HG02943 (cell line): ENCODE measurements around the gene RAB31.

ENCODE experiments used
- ATAC-seq: cut with Tn5 transposase; IDR thresholded peaks from one replicate; pipeline ENCODE4 v1.9.1; 2021; ENCODE audit warnings: mild to moderate bottlenecking, low read depth, moderate library complexity; ENCODE audit not compliant: unreplicated experiment

RAB31 gene

GRCh38 chr18:9809697-9810096, 101.6 kb downstream of the RAB31 start:
- ATAC-seq, result no peak

DNA sequence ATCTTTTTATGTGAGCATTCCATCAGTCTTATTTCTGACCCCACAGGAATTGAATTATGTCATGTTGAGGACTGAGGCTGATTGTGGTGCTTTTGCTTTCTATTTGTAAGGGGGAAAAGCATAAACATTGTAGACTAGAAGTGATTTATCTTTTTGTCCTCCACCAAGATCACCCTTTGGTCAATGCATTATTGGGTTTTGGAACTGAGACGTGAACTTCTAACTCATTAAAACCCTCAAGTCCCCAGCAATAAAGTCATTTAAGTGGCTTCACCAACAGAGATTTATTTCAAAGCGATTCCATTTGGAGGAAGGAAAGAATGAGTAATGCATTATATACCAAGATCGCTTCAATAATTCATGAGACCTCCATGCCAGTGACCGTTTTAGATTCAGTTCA, 102.2 kb downstream of the RAB31 start:
- ATAC-seq, result no peak

DNA sequence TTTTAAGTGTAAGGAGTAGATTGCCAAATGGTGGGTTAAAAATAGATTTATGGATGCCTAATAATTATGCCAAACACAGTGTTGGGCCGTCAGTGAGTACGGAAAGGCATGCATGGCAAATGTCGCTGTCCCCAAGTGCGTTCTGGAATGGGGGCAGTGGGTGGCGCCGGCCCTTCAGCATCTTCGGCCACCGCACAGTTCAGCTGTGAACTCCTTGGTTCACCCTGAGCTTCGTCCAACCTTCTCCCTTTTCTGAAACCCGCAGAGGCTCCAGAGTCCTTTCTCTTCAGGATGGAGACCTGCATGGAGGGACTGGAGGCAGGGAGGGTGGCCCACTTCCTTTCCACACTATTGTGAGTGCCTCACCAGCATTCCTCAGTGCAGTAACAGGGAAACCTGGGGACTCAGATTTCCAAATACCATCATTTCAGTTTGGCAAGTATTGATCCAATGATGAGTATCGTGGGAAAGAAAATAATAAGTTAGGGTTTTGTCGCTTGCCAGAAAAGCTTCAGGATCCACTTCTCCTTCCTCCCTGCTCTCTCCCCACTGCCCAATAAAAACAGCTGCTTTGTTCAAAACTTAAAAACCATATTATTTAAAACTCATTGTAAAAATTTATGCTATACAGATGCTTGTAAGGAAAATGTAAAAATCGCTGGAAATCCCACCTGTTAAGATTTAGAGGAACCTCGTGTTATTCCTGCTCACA, 103.0 kb downstream of the RAB31 start:
- ATAC-seq, result no peak

DNA sequence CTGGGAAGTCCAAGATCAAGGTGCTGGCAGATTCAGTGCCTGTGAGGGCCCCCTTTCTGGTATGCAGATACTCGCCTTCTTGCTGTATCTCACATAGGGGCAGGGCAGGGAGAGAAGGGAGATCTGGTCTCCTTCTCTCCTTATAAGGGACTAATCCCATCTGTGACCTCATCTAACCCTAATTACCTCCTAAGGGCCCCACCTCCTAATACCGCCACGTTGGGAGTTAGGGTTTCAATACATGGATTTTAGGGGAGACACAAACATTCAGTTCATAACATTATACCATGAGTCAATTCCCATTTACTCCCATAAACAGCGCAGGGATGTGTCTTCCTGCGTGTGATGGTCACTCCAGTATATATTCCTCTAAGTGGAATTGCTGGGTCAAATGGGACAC, 103.9 kb downstream of the RAB31 start:
- no peak for ATAC-seq

GRCh38 chr18:9814431-9814830, 106.3 kb downstream of the RAB31 start:
- ATAC-seq, result no peak

DNA sequence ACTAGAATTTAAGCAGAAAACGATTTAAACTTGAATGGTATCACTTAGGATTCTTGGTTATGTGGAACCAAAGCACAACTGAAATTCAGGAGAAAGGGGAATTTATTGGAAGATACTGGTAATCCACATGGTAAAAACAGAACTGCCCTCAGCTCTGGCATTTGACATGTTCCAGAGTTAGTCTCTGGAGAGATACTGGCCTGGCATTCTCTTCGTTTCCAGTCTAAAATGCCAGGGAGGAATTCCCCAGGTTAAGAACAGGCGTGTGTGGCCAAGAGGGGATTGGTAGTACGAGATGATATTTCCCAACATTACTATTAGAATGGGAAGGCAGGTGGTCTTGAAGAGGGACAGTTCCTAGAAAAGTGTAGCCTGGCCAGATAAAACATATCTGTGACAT, 109.2 kb downstream of the RAB31 start:
- no peak for ATAC-seq

DNA sequence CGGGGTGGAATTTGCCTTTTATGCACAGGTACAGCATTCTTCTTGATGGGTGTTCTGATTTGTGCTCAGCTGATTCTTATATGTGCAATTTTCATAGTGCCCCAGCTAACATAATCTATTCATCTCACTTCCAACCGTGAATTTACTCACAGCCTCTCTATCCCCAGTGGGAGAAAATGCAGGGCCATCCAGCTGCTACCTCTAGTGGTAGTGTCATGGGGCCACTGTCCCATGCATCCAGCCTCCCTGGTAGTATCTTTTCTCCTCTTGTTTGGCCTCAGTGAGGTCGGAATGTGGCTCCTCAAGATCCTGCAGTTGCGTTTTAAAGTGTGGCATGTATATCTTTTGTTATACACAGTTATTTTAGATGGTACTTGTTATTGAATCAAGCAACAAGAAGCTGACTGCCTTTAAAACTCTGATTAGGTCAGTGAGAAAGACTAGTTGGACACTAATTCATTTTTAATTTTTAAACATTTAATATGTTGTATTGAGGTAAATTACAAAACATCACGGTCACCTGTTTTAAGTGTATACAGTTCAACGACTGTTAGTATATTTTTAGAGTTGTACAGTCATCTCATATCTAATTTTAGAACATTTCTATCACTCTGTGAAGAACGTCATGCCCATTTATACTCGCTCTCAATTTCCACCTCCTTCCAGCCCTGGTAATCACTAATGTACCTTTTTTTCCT, 109.8 kb downstream of the RAB31 start:
- ATAC-seq, result no peak

GRCh38 chr18:9818423-9818734, 110.3 kb downstream of the RAB31 start:
- no peak for ATAC-seq

- ATAC-seq, result no peak
These were observed 112.0 kb downstream of the RAB31 start for GRCh38 chr18:9820127-9820526.

- ATAC-seq, result no peak
These were observed 112.6 kb downstream of the RAB31 start for GRCh38 chr18:9820719-9821118.

GRCh38 chr18:9822587-9823185, 114.6 kb downstream of the RAB31 start:
- ATAC-seq, result no peak

DNA sequence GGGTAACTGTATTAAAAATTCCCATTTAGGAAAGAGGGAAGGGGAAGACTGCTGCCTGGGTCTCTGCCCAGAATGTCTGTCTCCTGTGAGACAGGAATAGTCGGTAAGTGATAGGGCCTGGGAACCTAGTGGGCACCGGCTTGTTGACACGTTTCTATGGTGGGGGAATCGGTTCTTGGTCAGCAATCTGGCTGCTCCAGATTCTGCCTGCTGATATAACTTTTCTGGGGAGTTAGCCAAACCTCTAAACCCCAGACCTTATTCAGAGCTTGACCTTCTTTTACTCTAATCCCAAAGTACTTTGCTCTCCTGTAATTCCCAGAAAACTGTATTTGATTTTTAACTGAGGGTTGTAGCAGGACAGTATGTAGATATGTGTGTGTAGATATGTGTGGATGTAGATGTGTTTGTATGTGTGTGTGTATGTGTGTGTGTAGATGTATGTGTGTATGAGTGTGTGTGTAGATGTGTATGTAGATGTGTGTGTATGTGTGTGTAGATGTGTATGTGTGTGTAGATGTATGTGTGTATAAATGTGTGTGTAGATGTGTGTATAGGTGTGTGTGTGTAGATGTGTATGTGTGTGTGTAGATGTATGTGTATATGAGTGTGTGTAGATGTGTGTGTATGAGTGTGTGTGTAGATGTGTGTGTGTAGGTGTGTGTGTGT, 115.8 kb downstream of the RAB31 start:
- no peak for ATAC-seq

- no peak for ATAC-seq
These were observed 116.4 kb downstream of the RAB31 start for GRCh38 chr18:9824474-9824832.

- no peak for ATAC-seq
These were observed 116.9 kb downstream of the RAB31 start for GRCh38 chr18:9824952-9825371.

DNA sequence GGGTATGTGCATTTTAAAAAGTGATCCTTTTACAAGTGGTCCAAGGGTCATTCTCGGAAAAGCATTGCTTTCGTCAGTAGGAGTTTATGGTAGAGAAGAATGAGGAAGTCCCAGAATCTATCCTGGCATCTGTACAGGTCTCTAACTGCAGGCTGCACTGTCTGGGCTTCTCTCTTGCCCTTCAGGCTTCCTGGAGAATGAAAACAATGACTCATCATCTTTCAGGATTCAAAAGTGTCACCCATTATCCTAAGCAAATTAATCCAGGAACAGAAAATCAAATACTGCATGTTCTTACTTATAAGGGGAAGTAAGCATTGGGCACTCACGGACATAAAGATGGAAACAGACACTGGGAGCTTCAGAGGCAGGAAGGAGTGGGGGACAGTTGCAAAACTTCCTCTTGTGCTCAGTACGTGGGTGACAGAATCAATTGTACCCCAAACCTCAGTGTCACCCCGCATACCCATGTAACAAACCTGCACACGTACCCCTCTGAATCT, 117.5 kb downstream of the RAB31 start:
- ATAC-seq, result no peak

GRCh38 chr18:9826685-9827084, 118.6 kb downstream of the RAB31 start:
- ATAC-seq, result no peak

DNA sequence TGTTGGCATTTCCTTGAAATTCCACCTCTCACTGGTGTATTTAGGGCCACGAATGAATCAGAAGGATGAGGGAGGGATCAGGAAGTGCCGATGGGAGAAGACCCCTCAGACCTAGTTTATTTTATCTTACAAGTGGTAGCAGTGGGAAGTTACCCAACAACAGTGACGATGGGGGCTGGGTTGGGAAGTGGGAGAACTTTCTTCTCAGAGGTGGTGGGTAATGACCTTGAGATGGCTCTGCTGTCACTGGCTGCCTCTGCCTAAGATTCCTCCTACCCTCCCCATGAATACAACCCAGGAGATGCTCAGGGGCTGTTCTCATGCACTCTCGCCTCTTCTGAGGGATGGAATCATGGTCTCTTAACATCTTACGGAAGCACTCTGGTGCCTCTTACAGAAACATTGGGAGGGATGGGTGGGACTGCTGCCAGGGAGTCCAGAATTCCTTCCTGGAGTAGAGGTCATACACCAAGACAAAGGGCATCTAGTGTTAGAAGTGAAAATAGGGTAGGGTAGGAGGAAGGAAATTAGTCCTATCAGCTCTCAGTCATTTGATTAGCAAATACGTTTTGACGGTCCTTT, 119.2 kb downstream of the RAB31 start:
- ATAC-seq, result no peak

DNA sequence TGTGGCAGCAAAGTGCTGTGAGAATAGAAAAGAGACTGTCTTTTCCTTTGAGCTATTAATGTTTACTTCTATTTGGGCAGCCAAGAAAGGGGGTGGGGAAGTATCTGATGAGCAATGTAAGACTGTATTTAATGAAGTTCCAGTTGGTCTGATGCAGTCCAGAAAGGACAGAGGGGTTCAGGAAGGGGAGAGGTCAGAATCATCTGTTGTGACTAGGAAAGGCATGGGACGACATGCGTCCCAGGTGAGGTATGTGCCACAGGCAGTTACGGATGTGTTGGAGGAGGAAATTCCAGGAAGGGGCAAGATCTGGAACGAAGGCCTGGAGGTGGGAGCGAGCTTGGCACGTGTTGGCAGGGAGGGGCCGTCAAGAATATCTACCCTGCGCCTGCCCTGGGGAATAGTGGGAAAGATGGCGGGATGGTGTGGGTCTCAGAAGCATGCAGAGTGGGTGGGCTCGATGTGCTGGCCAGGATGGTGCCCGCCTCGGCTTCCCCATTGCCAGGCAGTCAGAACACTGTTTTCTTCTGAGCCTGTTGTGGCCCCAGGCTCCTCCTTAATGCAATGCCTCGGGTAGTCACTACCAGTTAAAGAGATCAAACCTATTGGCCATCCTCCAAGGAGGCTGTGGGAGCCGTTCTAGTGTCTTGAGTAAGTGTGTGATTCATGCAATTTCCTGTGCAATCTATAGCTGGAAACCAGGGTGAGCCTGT, 119.8 kb downstream of the RAB31 start:
- no peak for ATAC-seq

DNA sequence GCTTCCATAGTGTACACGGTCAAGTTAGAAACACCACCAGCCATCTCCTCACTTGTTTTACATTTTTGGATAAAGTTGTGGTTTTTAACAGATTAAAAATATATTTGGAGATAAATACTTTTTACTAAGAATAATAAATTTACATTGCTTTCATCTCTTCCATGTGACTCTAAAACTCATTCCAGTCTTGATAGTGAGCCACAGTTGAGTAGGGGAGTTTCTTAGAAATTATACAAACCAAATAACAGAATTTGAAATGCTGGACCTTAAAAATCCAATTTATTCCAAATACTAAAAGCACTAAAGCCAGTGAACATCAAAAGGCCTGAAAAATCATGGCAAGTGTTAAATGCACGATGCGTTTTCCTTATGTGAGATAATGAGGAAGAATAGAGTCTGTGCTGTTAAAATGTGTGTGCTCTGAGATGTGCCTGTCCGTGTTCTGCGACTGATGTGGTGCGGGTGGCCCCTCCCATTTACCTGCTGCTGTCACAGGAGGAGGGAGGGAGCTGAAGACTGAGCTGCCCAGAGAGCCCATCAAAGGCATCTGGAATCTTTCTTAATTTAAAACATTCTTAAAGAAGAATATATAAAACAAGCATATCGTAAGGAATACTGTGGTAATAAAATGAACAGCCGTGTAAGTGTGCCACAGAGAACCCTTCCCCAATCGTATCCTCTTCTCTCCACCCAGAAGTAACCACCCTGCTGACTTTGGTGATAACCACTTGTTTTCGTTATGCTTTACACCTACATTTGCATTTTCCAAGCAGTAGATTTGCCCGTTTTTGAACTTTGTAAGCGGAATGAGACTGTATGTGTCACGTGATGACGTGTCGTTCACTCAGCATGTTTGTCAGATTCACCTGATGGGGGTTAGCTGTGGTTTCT, 120.7 kb downstream of the RAB31 start:
- no peak for ATAC-seq

DNA sequence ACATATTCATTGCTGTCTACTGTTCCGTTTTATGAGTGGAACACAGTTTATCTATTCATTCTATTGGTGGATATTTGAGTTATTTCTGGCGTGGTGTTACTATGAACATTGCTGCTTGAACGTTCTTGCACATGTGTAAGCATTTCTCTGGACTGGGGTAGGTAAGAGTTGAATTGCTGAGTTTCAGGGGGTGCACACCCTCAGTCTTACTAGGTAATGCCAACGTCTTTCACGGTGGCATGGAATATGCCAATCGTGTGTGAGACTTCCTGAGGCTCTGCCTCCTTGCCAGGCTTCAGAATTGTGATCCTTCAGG, 121.3 kb downstream of the RAB31 start:
- no peak for ATAC-seq
